Posterior cingulate gyrus (tissue), 11 donors: ENCODE measurements around the gene CACNA2D2.

Source experiments
- DNase-seq, 10 donors: peaks; one replicate each; pipeline versions ENCODE4 v3.0.0 to v3.0.0-alpha.2; 2020 to 2021; ENCODE audit warnings: mixed read lengths in 3 of 10
- intact Hi-C: fragments of 100-400 bp; cut with DNase I; formaldehyde crosslinking; loops from one replicate; pipeline ENCODE4 v1.15.1; 2023

The CACNA2D2 gene

DNA sequence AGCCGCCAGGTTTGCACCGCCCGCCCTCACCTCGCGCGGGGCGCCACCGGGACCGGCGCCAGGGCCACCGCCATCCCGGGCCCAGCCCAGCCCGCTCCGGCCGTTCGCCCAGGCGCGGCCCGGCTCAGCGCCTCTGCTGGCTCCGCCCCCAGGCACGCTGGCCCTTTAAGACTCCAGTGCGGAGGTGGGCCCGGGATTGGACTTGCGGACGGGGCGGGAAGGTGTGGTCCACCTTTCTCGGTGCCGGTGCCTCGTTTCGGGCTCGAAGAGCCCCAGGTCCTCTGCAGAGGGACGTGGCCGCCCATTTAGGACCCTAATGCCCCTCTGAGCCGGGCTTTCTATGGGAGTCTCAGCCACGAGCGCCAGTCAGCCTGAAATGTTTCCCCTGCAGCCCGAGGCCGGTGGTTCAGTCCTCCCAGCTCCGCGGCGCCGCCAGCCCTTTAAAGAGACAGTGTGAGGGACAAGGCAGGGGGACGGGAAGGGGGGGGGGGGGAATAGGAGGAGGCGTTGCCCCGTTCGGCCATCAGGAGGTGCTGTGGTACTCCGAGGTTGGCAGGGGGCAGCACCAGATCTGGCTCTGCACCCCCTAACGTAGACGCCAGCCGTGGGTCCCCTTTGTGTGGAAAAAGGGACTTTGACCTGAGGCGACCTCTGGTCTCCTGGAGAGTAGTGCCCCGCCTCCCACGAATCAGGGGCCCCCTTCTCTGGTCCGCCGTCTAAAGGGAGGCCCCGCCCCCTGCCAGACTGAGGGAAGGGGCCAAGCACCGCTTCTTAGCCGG, 181.9 kb downstream of the CACNA2D2 start:
- DNase-seq = peak; percentile 84 to 99 (median 90)
- intact Hi-C loops = loop anchor here (2.0 to 10.0 kb wide), 3 partner anchors 21 to 95 kb away; partner anchors contain the start of gene LSMEM2

DNA sequence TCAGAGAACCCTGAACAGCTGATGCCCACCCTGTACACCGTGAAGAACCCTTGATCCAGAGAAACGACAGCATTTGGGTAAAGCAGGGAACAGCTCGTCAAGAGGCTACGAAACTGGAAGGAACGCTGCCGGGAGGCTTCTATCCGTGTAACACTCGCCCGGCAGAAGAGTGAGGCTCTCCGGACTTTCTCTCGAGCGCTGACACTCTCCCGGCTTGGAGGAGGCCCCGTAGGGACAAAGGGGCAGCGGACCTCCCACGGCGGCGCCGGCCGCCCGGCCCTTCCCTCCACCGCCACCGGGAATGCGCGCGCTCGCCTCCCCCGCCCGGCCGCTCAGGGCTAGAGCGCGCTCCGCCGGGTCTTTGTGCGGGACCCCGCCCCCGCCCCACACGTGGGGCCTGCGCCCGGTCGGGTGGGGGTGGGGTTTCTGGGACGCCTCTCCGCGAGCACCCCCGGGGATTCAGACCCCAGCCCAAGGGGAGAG, 182.5 kb downstream of the CACNA2D2 start:
- intact Hi-C loops = loop anchor here (2.0 to 10.0 kb wide), 3 partner anchors 20 to 94 kb away; partner anchors contain the start of gene LSMEM2
- DNase-seq = peak; percentile 70 to 97 (median 78)

DNA sequence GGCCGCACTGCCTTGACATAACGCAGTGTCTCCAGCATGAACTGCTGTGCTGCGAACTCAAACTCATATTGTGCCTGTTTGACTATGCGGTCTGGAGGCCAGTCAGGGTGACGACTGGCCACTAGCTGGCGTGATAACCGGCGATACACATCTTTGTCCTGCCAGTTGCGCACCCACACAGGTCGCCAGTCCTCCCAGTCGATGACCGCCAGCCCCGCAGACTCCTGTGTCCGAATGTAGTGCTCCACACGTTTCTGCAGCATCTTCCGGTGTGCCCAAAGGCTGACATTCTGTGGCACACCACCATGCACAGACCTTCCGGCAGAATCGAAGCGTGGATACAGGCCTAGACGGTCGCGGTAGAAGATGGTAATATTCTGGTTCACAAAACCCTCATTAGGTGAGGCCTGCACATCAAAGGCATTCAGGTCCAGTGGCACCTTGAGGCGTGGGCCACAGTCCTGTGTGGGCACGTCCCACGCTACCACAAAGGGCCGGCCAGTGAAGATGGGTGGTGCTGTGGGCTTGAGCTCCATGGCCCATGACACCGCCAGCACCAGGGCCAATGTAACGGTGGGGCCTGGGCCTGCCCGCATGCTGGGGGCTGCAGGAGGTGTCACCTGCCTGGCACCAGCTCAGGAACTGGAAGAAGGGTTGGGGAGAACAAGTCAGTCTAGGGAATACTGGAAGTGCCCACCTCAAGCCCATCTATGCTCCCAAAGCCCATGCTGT, 183.4 kb downstream of the CACNA2D2 start:
- intact Hi-C loops = loop anchor here (2.0 to 10.0 kb wide), 3 partner anchors 19 to 93 kb away; partner anchors contain the start of gene LSMEM2
- no peak for DNase-seq

DNA sequence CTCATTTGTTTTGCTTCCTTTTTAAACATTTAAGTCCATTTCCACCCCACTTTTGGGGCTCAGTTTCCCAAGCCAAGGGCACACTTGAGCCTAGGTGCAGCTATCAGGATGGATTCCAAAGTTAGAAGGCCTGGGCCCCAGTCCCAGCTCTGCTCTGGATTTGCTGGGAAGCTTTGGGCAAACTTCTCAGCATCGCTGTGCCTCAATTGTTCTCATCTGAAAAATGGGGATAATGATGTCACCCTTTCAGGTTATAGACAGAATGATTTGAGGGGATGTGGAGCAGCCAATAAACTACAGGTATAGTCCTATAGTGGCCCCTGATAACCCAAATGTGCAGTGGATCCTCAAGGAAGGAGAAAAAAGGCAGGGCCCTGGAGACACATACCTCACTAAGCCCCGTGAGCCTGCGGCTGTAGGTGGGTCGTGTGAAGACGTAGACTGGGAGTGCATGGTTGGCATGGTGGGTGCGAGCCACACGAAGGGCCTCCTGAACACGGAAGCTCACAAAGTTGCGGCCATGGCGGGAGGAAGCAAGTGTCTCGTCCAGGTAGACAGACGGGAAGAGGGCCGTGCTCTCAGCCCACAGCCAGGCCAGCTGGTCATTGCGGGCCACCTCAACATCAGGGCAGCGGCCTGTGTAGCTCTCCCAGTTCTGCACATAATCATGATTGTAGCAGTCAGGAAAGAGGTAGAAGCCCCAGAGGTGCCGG, 184.1 kb downstream of the CACNA2D2 start:
- intact Hi-C loops = no loop called here
- DNase-seq = no peak

DNA sequence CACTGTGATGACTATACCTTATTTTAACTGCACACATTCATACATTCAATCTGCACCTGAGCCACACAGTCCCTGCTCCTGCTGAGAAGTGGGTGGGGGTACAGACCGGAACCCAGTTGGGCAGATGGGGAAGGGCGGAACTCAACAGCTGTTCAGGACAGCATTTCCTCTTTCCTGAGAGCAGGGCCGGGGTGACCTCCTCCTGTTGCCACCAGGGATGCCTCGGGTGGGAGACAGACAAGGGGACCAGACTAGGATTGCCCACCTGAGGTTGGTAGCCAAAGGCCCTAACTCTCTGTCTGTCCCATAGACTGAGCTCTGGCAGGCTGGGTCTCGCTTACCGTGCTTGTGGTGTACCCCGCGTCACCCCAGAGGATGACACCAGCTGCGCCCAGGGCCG, 184.8 kb downstream of the CACNA2D2 start:
- DNase-seq = peak in 1 of 10 donors; percentile 67
- intact Hi-C loops = no loop called here

DNA sequence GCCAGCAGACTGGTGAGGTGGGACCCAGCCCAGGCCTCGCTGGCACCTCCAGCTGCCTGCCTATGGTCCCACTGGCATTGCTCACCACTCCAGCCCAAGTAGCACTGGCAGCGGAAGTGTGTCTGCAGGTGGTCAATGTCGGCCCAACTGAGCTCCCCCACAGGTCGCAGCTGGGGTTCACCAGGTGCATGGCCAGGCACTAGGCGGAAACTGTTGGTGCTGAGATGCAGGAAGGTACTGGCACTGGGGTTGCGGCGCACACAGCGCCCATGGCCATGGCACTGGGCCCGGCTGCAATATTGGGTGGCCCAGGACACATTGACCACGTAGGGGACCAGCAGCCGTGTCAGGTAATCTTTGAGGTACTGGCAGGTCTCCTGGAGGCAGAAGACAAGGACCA, 185.3 kb downstream of the CACNA2D2 start:
- peak in 1 of 10 donors; percentile 74 for DNase-seq

DNA sequence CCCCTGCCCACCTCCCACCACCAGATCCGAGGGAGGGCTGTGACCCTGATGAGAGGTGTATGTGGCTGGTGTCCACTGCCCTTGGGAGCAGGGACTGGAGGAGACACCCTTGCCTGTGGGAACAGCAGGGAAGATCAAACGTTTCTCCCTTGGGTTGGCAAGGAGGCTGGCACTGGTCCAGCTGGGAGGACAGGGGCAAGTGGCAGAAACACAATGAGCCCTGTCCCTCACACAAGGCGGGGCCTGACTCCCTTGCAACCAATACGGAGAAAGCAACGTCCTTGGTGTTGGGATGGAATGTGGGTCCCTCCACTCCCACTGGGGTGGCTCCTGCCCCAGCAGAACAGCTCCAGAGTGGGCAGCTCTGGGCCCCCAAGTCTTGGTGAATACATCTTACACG, 186.1 kb downstream of the CACNA2D2 start:
- DNase-seq = peak in 1 of 10 donors; percentile 79
- intact Hi-C loops = no loop called here

More for the DNA sequence above, 185.3 kb downstream of the CACNA2D2 start:
- intact Hi-C loops = no loop called here

DNA sequence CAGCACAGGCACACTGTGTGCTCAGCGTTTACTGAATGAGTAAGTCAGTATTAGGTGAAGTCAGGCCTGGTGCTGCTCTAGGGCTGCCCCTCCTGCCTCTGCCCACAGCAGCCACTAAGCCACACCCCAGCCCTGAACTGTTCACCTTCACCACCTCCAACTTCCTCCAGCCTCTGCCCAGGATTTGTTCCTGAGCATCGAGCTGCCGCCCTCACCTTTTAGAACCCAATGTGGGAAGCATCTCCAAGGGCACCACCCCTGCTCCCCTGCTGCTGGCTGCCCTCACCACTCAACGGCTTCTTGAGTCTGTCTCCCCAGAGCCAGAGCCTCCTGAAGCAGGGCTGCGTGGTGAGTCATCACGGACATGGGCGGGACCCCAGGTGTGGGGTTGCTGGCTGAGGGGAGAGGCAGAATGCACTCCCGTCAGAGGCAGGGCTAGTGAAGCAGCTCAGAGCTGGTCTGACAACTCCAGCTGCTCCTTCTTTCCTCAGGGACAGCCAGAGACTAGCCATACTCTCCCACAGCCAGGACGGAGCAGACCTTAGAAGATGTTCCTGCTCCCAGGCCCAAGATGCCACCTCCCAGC, 186.7 kb downstream of the CACNA2D2 start:
- peak in 1 of 10 donors; percentile 77 for DNase-seq
- intact Hi-C loops = no loop called here

DNA sequence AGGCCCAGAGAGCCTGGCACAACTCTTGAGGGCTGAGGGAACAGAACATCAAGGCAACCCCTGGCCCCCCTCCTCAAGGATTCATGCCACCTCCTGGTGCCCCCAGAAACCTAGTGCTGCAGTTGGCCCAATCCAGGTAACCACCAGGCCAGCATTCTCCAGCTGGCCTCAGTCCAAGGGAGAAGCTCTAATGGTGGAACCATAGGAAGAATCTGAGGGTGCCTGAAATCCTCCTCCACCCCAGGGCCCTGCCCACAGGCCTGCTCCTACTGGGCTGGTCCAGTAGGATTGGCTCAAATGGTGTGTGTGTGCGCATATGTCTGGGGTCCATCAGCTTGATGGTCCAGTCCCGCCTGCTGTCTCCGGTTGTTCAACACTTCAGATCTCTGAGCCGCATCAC, 188.6 kb downstream of the CACNA2D2 start:
- DNase-seq = no peak
- intact Hi-C loops = no loop called here

DNA sequence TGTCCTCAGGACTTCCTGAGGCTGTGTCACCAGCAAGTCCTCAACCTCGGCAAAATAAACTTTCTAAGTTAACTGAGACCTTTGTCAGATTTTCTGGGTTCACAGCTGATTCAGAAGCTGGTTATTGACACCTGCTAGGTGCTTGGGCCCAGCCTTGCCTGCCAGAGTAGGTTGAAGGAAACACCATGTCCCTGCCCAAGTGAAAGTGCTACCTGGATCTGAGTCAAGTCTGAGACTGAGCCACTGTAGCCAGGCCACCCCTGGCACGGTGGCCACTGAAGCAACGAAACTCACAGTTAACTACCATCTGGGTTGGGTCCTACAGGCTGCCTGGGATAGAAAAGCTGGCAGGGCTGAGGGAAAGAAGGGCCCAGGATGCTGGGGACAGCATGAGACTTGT, 189.1 kb downstream of the CACNA2D2 start:
- intact Hi-C loops = no loop called here
- DNase-seq = no peak
